Skeletal muscle cell (primary cell): Measurements from ENCODE around the gene GOLGA6L1.
"Not testable (repeated sequence)": the region's sequence is repeated elsewhere in the genome, so short reads cannot be mapped to it uniquely, and the experiment has no call there.

Experiments
- DNase-seq: peaks from one replicate; pipeline ENCODE4 v3.0.0-alpha.2; 2010; ENCODE audit warnings: low read depth
- H3K4me3 ChIP-seq: 2 replicates; pipeline ENCODE4 v1.5.1; 2011; ENCODE audit warnings: low read depth, mild to moderate bottlenecking, control low read depth, low read length, moderate library complexity

Gene GOLGA6L1, protein sequence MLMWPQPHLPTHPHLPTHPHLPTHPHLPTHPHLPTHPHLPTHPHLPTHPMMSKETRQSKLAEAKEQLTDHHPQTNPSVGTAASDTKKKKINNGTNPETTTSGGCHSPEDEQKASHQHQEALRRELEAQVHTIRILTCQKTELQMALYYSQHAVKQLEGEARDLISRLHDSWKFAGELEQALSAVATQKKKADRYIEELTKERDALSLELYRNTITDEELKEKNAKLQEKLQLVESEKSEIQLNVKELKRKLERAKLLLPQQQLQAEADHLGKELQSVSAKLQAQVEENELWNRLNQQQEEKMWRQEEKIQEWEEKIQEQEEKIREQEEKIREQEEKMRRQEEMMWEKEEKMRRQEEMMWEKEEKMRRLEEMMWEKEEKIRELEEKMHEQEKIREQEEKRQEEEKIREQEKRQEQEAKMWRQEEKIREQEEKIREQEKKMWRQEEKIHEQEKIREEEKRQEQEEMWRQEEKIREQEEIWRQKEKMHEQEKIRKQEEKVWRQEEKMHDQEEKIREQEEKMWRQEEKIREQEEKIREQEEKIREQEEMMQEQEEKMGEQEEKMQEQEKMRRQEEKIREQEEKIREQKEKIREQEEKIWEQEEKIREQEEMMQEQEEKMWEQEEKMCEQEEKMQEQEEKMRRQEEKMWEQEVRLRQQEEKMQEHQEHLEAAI

DNA sequence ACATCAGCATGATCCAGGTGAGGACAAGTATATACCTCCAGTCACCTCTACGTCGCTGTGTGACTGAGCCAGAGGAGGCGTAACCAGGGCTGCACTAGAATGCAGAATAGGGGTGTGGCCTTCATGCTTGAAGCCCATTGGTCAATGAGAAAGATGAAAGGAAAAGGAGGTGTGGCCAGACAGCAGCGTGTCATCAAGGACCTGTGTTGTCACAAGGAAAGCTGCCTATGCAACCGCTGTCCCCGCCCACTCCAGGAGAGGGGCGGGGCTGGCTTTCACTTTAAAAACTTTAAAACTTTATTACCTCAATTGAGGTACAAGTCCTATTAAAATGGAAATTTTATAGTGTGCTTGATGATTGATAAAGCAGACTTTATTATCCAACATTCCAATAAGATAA lies at the start of gene GOLGA6L1:
Gene GOLGA6L1 (minus strand): TSS at position 101 of the 400 bp plus-strand sequence. CDS start 91 bp downstream, at position 10.
- not testable (repeated sequence) for H3K4me3 ChIP-seq, DNase-seq

DNA sequence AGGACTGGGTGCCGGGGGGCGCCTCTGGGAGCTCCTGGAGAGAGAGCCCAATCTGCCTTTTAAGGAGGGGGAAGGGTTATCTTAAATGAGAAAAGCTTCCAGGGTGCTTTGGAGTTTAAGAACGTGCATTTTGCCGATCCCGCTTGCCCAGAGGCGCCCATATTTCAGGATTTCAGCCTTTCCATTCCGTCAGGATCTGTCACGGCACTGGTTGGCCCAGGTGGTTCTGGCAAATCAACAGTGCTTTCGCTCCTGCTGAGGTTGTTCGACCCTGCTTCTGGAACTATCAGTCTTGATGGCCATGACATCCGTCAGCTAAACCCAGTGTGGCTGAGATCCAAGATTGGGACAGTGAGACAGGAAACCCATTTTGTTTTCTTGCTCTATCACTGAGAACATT lies 44.6 kb upstream of the GOLGA6L1 start:
- H3K4me3 ChIP-seq, DNase-seq: not testable (repeated sequence)

DNA sequence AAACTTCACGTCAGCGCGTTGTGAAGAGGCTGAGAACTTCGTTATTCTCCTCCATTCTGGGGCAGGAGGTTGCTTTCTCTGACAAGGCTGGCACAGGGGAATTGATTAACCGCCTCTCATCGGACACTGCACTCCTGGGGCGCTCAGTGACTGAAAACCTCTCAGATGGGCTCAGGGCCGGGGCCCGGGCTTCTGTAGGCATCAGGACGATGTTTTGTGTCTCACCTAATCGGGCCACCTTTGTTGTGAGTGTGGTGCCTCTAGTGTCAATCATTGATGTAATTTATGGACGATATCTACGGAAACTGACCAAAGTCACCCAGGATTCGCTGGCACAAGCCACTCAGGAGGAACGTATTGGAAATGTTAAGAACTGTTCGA lies 43.9 kb upstream of the GOLGA6L1 start:
- H3K4me3 ChIP-seq, DNase-seq: not testable (repeated sequence)

DNA sequence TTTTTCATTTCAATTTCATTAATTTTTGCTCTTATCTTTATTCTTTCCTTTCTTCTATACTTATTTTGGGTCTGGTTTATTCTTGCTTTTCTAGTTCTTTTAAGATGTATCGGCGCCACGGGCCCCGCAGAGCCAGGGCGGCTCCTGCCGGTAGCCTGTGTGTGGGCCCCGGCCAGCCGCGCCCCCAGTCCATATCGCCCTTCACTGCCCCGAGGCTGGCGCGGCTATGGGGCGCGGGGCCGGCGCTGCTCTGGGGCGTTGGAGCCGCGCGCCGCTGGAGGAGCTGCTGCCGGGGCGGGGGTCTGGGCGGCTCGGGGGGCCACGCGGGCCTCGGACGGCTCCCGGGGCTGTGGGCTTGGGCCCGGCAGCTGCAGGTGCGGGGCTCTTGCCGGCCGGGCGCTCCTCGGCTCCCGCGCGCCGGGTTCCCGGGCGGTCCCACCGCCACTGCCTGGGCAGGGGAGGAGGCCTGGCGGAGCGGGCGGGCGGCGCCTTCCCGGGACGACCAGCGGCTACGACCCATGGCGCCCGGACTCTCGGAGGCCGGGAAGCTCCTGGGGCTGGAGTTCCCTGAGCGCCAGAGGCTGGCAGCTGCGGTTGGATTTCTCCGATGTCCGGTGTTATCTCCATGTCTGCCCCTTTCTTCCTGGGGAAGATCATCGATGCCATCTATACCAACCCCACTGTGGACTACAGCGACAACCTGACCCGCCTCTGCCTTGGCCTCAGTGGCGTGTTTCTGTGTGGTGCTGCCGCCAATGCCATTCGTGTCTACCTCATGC lies 43.3 kb upstream of the GOLGA6L1 start:
- H3K4me3 ChIP-seq, DNase-seq: not testable (repeated sequence)

DNA sequence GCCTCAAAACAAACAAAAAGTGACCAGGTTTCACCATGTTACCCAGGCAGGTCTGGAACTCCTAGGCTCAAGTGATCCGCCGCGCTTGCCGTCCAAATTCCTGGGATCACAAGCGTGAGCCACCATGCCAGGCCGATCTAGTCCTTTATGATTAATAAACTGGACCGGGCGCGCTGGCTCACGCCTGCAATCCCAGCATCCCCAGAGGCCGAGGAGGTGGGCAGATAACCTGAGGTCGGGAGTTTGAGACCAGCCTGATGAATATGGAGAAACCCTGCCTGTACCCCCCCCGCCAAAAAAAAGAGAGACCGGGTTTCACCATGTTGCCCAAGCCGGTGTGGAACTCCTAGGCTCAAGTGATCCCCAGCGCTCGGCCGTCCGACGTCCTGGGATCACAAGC lies 40.1 kb upstream of the GOLGA6L1 start:
- not testable (repeated sequence) for DNase-seq, H3K4me3 ChIP-seq

DNA sequence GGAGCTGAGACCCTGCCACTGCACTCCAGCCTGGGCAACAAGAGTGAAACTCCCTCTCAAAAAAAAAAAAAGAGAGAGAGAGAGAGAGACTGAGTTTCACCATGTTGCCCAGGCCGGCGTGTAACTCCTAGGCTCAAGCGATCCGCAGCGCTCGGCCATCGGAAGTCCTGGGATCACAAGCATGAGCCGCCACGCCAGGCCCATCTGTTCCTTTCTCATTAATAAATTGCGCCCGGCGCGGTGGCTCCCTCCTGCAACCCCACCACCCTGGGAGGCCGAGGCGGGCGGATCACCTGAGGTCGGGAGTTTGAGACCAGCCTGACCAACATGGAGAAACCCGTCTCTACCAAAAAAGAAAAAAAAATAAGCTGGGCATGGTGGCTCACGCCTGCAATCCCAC lies 39.0 kb upstream of the GOLGA6L1 start:
- H3K4me3 ChIP-seq, DNase-seq: not testable (repeated sequence)

DNA sequence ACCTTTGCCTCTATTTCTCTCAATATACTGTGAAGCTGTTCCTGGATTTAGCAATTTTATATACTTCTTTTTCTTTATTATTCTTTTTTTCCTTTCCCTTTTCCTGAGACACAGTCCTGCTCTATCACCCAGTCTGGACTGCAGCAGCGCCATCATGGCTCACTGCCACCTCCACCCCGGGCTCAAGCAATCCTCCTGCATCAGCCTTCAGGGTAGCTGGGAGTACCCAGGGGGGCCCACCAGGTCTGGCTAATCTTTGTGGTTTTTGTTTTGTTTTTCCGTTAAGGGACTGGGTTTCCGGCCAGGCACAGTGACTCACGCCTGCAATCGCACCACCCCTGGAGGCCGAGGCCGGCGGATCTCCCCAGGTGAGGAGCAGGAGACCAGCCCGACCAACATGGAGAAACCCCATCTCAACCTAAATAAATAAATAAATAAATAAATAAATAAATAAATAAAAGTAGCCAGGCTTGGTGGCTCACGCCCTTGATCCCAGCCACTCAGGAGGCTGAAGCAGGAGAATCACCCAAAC lies 38.1 kb upstream of the GOLGA6L1 start:
- H3K4me3 ChIP-seq, DNase-seq: not testable (repeated sequence)

DNA sequence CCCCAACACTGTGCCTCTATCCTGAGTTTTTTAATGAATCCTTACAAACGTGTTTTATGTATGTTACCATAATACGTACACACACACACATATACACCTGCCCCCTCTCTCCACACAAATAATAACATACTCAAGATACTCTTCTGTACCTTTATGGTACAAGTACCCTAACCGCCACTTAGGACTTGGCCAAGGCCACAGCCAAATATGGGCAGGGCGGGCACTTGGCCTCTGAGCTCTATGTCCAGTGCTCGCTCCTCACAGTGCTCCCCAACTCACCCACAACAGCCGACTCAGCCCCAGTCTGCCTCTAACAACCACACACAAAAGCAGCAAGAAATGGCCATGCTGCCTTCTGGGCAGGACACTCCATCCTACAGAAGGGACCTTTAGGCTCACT lies 3.8 kb downstream of the GOLGA6L1 start:
- not testable (repeated sequence) for H3K4me3 ChIP-seq, DNase-seq

DNA sequence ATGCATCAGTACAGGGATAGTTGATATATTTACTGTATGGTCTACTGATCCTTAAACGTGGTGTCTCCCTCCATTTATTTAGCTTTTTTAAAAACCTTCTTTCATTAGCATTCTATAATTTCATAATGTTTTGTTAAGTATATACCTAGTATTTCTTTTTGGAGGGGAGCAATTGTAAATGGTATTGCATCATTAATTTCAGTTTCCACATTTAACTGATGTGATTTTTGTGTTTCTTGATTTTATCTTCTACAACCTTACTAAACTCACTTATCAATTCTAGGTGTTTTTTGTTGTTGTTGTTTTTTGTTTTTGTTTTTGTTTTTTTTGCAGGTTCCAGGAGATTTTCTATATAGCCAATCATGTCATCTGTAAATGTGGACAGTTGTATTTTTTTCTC lies 18.4 kb downstream of the GOLGA6L1 start:
- H3K4me3 ChIP-seq: no peak overlapping the region
- no peak for DNase-seq

DNA sequence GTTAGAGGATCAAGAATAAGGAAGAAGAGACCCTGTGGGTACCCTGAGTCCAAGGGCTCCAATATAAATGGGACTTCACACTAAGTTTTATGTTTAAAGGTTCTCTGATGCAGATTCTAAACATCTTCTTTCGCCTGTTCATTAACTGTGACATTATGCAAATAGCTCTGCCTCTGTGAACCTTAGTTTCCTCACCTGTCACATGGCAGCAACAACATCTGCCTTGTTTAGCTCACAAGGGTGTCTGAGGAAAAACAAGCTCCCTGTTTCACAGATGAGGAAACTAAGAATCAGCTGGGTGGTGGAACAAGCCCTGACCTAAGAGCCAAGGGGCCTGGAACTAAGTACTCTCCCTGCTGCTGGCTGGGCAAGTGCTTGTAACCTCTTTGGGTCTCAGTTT lies 40.8 kb downstream of the GOLGA6L1 start:
- H3K4me3 ChIP-seq: no peak overlapping the region
- no peak for DNase-seq

DNA sequence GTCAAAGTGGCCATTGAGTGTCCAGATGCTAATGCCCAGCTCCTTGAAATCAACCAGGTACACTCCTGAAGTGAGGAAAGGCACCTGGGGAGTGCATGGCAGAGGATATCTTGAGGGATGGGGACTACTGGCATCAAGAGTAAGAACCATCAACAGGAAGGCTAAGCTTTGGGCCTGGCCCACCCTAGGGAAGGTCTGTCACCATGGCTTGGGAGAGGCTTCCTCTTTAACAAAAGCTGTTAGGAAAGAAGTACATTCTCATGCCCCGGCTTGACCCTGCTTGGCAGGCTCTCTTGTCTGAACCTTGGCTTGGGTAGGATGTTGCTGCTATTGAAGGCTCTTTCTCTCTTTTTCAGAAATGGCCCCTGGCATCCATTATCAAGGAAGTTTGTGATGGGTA lies 53.5 kb downstream of the GOLGA6L1 start:
- DNase-seq: no peak
- no peak overlapping the region for H3K4me3 ChIP-seq

DNA sequence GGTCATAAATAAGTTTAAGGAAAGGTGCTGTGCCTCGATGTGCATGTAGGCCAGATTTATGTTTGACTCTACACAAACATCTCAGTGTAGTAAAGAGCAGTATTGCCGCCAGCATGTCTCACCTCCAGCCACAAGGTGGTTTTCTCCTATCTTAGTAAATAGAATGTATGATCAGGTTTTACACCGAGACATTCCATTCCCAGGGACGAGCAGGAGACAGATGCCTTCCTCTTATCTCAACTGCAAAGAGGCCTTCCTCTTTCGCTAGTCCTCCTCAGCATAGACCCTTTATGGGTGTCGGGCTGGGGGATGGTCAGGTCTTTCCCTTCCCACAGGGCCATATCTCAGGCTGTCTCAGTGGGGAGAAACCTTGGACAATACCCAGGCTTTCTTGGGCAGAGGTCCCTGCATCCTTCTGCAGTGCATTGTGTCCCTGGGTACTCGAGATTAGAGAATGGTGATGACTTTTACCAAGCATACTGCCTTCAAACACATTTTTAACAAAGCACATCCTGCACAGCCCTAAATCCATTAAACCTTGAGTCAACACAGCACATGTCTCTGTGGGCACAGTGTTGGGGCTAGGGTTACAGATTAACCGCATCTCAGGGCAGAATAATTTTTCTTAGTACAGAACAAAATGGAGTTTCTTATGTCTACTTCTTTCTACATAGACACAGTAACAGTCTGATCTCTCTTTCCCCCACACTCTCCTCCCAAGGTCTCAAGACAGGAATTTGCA lies 54.5 kb downstream of the GOLGA6L1 start:
- not testable (repeated sequence) for H3K4me3 ChIP-seq, DNase-seq

DNA sequence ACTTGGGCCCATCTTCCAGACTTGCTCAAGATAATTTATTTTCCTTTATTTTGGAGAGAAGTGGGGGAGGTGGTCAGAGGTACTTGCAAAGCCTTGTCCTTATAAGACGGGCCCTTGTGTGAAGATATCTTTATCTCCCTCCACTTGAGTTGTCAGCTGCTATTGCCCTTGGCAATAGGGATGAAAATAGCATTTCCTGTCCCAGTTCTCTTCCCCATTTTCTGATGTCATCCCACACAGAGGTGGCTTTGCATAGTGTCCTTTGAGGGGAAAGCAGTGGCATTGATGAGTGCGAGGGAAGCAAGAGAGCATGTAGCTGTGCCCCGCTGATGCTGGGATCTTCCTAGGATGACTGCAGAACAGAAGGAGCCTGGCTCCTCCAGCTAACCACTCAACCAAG lies 55.4 kb downstream of the GOLGA6L1 start:
- no peak overlapping the region for H3K4me3 ChIP-seq
- DNase-seq: no peak

DNA sequence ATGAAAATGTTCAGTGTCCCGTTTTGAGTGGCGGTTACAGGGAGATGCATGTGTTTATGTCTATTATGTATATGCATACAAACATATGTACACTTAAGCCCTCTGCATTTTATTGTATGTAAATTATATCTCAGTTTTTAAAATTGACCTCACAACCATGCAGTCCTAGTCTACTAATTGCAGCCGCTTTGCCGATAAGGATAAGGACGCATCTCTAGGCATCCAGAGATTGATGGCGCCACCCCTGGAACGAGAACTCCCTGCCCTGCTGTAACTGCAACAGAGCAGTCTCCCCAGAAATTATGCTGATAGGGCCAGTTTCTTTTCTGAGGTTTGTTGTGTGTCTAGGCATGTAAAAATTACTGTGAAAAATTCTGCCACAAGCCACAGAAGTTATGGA lies 56.9 kb downstream of the GOLGA6L1 start:
- DNase-seq: no peak
- H3K4me3 ChIP-seq: no peak overlapping the region
